ENCODE results near the gene IDH2.

- TF ChIP-seq CTCF (IDR thresholded peaks at IDR 0.05) (no peak), POLR2A (IDR thresholded peaks at IDR 0.05) (no peak)
Measured at GRCh38 chr15:90067181-90067952, 34.9 kb downstream of the IDH2 start.
